Thyroid gland (tissue), 4 donors: ENCODE measurements around the gene LRMDA.

Experiments used
- CTCF ChIP-seq, 6 experiments: fragments of 200-600 bp in 3 of 6; fragments of 450-650 bp in 3 of 6; sonication (generic) in 3 of 6; IDR thresholded peaks; one replicate each; pipeline ENCODE4 v1.5.1; 2016 to 2019; ENCODE audit warnings: antibody characterized with exemption in 6 of 6, mild to moderate bottlenecking in 2 of 6, inconsistent platforms in 1 of 6, moderate library complexity in 1 of 6
- POLR2A ChIP-seq, 2 donors: fragments of 450-650 bp; IDR thresholded peaks; one replicate each; pipeline ENCODE4 v1.6.1; 2017; ENCODE audit warnings: antibody characterized with exemption in 2 of 2, mild to moderate bottlenecking in 2 of 2, moderate library complexity in 1 of 2

DNA sequence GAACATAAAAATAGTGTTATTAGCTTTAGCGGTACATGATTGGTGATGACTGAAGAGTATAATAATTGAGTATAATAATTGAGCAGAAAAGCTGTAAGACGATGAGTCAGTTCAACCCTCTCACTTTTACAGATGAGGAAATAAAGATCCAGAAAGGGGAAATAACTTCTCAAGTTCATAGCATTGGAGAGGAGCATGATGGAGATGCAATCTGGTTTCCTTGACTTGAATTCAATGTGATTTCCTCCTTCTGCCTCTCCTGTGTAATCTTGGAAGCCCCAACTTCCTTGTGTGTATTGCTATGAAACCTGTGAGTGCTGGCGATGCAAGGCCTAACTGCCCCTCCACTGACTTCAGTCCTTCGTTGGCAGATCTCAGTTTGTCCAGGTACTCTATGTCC lies 265.1 kb downstream of the LRMDA start:
- TF ChIP-seq CTCF (IDR thresholded peaks at IDR 0.05): no peak
- no peak for TF ChIP-seq POLR2A (IDR thresholded peaks at IDR 0.05)
